SK-N-SH (cell line): Measurements from ENCODE around the gene SLC4A8.

Source experiments
- GABPA ChIP-seq: IDR thresholded peaks from 2 replicates; pipeline ENCODE4 v1.4.0; 2012; ENCODE audit warnings: low read depth, mild to moderate bottlenecking
- NRF1 ChIP-seq: IDR thresholded peaks from 2 replicates; pipeline ENCODE4 v1.6.1; 2012; ENCODE audit warnings: low read depth, mild to moderate bottlenecking, low read length
- REST ChIP-seq: IDR thresholded peaks from 2 replicates; pipeline ENCODE4 v1.6.1; 2012; ENCODE audit warnings: mild to moderate bottlenecking, low read depth, low read length, moderate library complexity
- SIN3A ChIP-seq: IDR thresholded peaks from 2 replicates; pipeline ENCODE4 v1.6.1; 2012; ENCODE audit warnings: low read depth, mild to moderate bottlenecking, low read length, moderate library complexity, borderline replicate concordance
- USF2 ChIP-seq: fragments of 150-350 bp; IDR thresholded peaks from 2 replicates; pipeline ENCODE4 v1.6.1; 2017; ENCODE audit warnings: antibody characterized with exemption, low read length, low read depth, borderline replicate concordance
- YY1 ChIP-seq: IDR thresholded peaks from 2 replicates; pipeline ENCODE4 v1.4.0; 2012; ENCODE audit warnings: low read depth, mild to moderate bottlenecking
- TF ChIP-seq, protein P1 (sequence below): fragments of 200-600 bp; sonication (generic); IDR thresholded peaks from 2 replicates; pipeline ENCODE4 v1.6.1; 2017; ENCODE audit warnings: antibody characterized with exemption, mild to moderate bottlenecking, moderate library complexity

DNA sequence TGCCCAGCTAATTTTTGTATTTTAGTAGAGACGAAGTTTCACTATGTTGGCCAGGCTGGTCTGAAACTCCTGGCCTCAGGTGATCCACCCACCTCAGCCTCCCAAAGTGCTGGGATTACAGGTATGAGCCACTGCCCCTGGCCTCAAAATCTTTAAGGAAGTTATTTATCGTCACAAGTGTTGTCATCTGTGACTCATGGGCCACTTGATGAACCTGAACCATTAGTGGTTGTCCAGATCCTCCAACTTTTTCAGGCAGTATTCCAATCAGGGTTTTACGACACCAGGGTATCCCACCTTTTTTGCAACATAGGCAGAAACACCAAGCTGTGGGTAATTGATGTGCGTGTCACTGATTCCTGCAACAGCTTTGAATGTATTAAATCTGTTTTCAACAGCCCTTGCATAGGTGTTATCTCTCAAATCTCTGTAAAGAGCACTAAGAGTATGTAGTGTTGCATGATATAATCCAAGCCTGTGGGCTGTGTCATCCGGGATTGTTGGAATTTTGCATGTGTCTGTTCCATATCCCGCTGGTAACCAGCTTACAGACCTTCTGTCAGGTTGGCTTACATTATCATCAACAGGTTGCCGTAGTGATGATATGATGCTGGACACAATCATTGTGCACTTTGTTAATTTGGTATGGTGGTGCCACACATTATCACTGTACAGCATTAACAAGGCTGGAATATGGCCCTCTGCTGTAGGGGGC lies 87.1 kb downstream of the SLC4A8 start:
- TF ChIP-seq, protein P1, sequence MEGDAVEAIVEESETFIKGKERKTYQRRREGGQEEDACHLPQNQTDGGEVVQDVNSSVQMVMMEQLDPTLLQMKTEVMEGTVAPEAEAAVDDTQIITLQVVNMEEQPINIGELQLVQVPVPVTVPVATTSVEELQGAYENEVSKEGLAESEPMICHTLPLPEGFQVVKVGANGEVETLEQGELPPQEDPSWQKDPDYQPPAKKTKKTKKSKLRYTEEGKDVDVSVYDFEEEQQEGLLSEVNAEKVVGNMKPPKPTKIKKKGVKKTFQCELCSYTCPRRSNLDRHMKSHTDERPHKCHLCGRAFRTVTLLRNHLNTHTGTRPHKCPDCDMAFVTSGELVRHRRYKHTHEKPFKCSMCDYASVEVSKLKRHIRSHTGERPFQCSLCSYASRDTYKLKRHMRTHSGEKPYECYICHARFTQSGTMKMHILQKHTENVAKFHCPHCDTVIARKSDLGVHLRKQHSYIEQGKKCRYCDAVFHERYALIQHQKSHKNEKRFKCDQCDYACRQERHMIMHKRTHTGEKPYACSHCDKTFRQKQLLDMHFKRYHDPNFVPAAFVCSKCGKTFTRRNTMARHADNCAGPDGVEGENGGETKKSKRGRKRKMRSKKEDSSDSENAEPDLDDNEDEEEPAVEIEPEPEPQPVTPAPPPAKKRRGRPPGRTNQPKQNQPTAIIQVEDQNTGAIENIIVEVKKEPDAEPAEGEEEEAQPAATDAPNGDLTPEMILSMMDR, result no peak
- TF ChIP-seq GABPA, result no peak
- no peak for TF ChIP-seq USF2
- no peak for TF ChIP-seq SIN3A
- TF ChIP-seq YY1, result no peak
- TF ChIP-seq REST, result no peak
- no peak for TF ChIP-seq NRF1
